ENCODE measurements around the gene GNAO1.

Gene GNAO1

DNA sequence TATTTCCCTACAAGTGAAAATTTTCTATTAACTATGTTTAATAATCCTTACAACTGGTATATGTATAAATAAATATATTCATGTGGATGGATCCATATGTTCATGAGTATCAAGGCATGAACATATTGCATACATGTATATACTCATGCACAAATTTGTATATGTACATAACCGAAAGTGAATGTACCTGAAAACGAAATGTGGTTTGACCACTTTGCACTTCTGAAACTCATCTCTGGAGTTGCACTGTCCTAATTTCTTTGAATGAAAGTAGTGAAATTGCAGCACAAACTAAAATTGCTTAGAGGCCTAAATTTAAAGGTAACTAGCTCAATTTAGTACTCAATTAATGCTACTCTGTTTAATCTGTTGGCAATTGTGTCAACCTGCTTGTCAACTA, 27.4 kb upstream of the GNAO1 start:
- TF ChIP-seq, protein P1, sequence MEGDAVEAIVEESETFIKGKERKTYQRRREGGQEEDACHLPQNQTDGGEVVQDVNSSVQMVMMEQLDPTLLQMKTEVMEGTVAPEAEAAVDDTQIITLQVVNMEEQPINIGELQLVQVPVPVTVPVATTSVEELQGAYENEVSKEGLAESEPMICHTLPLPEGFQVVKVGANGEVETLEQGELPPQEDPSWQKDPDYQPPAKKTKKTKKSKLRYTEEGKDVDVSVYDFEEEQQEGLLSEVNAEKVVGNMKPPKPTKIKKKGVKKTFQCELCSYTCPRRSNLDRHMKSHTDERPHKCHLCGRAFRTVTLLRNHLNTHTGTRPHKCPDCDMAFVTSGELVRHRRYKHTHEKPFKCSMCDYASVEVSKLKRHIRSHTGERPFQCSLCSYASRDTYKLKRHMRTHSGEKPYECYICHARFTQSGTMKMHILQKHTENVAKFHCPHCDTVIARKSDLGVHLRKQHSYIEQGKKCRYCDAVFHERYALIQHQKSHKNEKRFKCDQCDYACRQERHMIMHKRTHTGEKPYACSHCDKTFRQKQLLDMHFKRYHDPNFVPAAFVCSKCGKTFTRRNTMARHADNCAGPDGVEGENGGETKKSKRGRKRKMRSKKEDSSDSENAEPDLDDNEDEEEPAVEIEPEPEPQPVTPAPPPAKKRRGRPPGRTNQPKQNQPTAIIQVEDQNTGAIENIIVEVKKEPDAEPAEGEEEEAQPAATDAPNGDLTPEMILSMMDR (IDR thresholded peaks at IDR 0.05): no peak
- intact Hi-C loops (cut with DNase I; ENCODE audit: low total_unique reads): no loop called here
- H3K4me1 ChIP-seq: no peaks in the 10 kb centered on the region
- H3K27me3 ChIP-seq: no peaks in the 10 kb centered on the region
- no peaks in the 10 kb centered on the region for H3K36me3 ChIP-seq
- no peak overlapping the region for H3K27ac ChIP-seq
- no peak for DNase-seq
- H3K9me3 ChIP-seq: no peaks in the 10 kb centered on the region
- H3K4me3 ChIP-seq: no peak overlapping the region

DNA sequence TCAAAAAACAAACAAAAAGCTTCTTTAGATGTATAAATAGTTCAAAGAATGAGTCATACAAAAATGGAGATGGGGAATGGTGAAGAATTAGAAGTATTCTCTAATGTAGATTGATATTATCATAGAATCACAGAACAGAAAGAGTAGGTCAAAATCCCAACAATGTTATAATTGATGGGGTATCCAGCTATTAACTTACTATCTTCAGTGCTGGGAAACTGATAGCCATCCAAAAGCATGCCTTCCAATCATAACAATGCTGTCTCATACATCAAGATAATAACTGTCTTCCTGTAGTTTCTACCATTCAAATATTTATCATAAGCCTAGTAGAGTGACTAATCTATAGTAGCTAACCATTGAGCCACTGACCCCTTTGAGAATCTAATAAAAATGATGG, 26.7 kb upstream of the GNAO1 start:
- Histone ChIP-seq H3K27ac (no peak overlapping the region), H3K4me3 (no peak overlapping the region), H3K27me3 (no peaks in the 10 kb centered on the region), H3K9me3 (no peaks in the 10 kb centered on the region), H3K4me1 (no peaks in the 10 kb centered on the region), H3K36me3 (no peaks in the 10 kb centered on the region)
- TF ChIP-seq, protein P1 (IDR thresholded peaks at IDR 0.05): no peak
- intact Hi-C loops (cut with DNase I; ENCODE audit: low total_unique reads): no loop called here
- no peak for DNase-seq

DNA sequence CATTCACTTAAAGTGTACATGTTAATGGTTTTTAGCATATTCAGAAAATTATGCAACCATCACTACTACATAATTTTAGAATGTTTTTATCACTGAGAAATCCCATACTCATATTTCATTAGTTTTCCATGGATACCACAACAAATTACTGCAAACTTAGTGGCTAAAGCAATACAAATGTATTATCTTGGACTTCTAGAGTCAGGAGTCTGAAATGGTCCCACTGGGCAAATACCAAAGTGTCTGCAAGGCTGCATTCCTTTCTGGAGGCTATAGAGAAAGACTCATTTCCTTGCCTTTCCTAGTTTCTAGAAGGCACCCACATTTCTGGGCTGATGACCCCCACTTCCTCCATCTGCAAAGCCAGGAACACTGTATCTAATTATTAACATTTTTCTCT, 16.9 kb upstream of the GNAO1 start:
- no peaks in the 10 kb centered on the region for H3K27me3 ChIP-seq
- DNase-seq: no peak
- no peak overlapping the region for H3K4me3 ChIP-seq
- no peaks in the 10 kb centered on the region for H3K4me1 ChIP-seq
- H3K36me3 ChIP-seq: no peaks in the 10 kb centered on the region
- TF ChIP-seq, protein P1 (IDR thresholded peaks at IDR 0.05): no peak
- no peak overlapping the region for H3K27ac ChIP-seq
- intact Hi-C loops (cut with DNase I; ENCODE audit: low total_unique reads): no loop called here
- peaks cover 0 to 34% (median 5%) of the 10 kb centered on the region in 3 donors for H3K9me3 ChIP-seq

DNA sequence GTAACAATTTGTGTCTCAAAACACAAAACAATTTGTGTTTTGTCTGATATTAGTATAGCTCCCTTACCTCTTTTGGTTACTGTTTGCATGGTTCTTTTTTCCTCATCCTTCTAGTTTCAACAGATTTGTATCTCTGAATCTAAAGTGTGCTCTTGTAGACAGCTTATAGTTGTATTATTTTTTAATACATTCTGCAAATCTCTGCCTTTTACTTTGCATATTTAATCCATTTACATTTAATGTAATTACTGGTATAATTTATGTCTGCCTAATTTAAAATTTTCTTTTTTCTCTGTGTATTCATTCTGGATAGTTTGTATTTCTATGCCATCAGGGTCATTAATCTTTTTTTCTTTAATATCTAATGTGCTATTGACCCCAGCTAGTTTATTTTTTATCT, 9.9 kb upstream of the GNAO1 start:
- Histone ChIP-seq H3K27ac (no peak overlapping the region), H3K9me3 (peaks cover 0 to 14% (median 3%) of the 10 kb centered on the region in 3 donors), H3K27me3 (no peaks in the 10 kb centered on the region), H3K4me1 (no peaks in the 10 kb centered on the region), H3K36me3 (no peaks in the 10 kb centered on the region), H3K4me3 (no peak overlapping the region)
- TF ChIP-seq, protein P1 (IDR thresholded peaks at IDR 0.05): no peak
- DNase-seq: no peak
- intact Hi-C loops (cut with DNase I; ENCODE audit: low total_unique reads): no loop called here

DNA sequence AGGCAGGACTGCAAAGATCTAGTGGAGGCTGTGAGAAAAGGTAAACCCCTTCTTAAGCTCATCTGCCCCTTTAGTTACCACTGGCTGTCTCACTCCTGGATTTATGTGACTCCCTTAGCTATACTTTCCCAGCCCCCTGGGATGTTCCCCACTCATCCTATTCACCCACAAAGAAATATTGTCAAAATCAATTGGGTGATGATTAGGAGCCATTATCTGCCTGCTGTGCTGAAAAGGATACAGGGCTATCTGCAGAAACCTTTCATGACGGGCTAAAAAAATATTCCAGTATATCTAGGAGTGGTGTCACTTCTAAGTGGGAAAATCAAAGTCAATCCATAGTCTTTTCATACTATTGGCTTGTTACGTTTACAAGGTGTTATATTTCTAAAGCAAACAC, 8.0 kb upstream of the GNAO1 start:
- Histone ChIP-seq H3K4me1 (no peaks in the 10 kb centered on the region), H3K4me3 (no peak overlapping the region), H3K36me3 (no peaks in the 10 kb centered on the region), H3K27me3 (no peaks in the 10 kb centered on the region), H3K27ac (no peak overlapping the region), H3K9me3 (peaks cover 0 to 7% (median 3%) of the 10 kb centered on the region in 3 donors)
- intact Hi-C loops (cut with DNase I; ENCODE audit: low total_unique reads): no loop called here
- TF ChIP-seq, protein P1 (IDR thresholded peaks at IDR 0.05): no peak
- no peak for DNase-seq

DNA sequence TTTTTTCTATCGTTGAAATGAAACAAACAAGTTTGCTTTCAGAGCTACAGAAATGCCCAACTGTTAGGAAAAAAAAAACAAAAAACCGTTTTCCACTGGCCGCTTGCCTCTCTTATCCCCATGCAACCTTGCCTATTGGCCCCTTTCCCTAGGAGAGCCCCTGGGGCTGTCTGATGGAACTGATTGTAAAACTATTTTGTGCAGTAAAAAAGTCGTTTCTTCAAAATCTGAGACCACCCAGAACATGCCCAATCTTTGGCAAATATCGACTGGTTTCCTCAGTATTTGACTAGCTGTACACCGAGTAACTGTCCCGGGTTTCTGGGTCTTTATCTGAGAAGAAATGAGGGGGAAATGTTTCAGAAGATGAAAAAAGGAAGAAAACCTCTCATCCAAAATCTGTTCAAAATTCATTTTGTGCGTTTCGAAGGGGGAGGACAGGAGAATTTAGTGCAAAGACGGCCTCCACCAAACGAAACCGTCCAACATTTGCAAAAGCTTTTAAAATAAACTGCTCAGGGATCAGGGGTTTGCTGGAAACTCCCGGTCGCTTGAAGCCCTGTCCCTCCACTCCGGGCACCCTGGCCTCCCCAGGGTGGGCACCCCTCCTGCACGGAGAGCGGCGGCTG, 1.1 kb upstream of the GNAO1 start:
- no peaks in the 10 kb centered on the region for H3K27me3 ChIP-seq
- H3K9me3 ChIP-seq: no peaks in the 10 kb centered on the region
- no peak for DNase-seq
- H3K36me3 ChIP-seq: no peaks in the 10 kb centered on the region
- peak overlapping the region; percentile 85 to 86 for H3K4me3 ChIP-seq
- intact Hi-C loops (cut with DNase I; ENCODE audit: low total_unique reads): no loop called here
- peaks cover 0 to 46% (median 37%) of the 10 kb centered on the region in 4 donors for H3K4me1 ChIP-seq
- TF ChIP-seq, protein P1 (IDR thresholded peaks at IDR 0.05): no peak
- H3K27ac ChIP-seq: peak overlapping the region; percentile 86 to 94
